CD14-positive monocyte (primary cell): Measurements from ENCODE around the gene WDR43. TPM values are rescaled to one million over a fixed set of nuclear protein-coding genes. Genes with fewer than 3 reads are reported as not detected.

ENCODE experiments used
- DNase-seq, 3 donors: peaks; one replicate each; pipeline ENCODE4 v3.0.0-alpha.2; 2011 to 2022
- H2AFZ ChIP-seq: 2 replicates; pipeline ENCODE4 v1.6.0; 2012; ENCODE audit warnings: mild to moderate bottlenecking, low read depth, low read length, inconsistent platforms; ENCODE audit not compliant: insufficient read depth, poor library complexity, severe bottlenecking
- H3K27ac ChIP-seq, 2 donors: 1 replicate in 1 of 2; 2 replicates in 1 of 2; pipeline ENCODE4 v1.5.1; 2012 to 2013; ENCODE audit warnings: low read length in 2 of 2, control low read depth in 1 of 2, inconsistent platforms in 1 of 2, low read depth in 1 of 2, mild to moderate bottlenecking in 1 of 2
- H3K27me3 ChIP-seq, 2 donors: one replicate each; pipeline versions ENCODE4 v1.6.0 to v1.6.1; 2011 to 2013; ENCODE audit warnings: low read length in 2 of 2; ENCODE audit not compliant: control insufficient read depth in 2 of 2, insufficient read depth in 2 of 2
- H3K36me3 ChIP-seq, 2 donors: replicated peaks in 1 of 2; 1 replicate in 1 of 2; 2 replicates in 1 of 2; pipeline versions ENCODE4 v1.5.1 to v1.6.1; 2012 to 2013; ENCODE audit warnings: low read length in 2 of 2, control low read depth in 1 of 2, inconsistent platforms in 1 of 2, mild to moderate bottlenecking in 1 of 2; ENCODE audit not compliant: insufficient read depth in 2 of 2, control insufficient read depth in 1 of 2
- H3K4me1 ChIP-seq, 2 donors: 1 replicate in 1 of 2; 2 replicates in 1 of 2; pipeline versions ENCODE4 v1.5.1 to v1.6.1; 2012 to 2013; ENCODE audit warnings: low read length in 2 of 2, control low read depth in 1 of 2, inconsistent platforms in 1 of 2, mild to moderate bottlenecking in 1 of 2, moderate library complexity in 1 of 2; ENCODE audit not compliant: insufficient read depth in 2 of 2, control insufficient read depth in 1 of 2
- H3K4me2 ChIP-seq: replicated peaks from 2 replicates; pipeline ENCODE3; 2012; ENCODE audit warnings: low read length, moderate library complexity, mild to moderate bottlenecking; ENCODE audit not compliant: poor library complexity, severe bottlenecking; ENCODE audit errors: extremely low read depth
- H3K4me3 ChIP-seq, 3 experiments: fragments of 200-600 bp in 1 of 3; sonication (generic) in 1 of 3; replicated peaks in 1 of 3; 1 replicate in 2 of 3; 2 replicates in 1 of 3; pipeline ENCODE4 v1.5.1; 2011 to 2013; ENCODE audit warnings: low read length in 3 of 3, mild to moderate bottlenecking in 3 of 3, control low read depth in 2 of 3, low read depth in 2 of 3, inconsistent platforms in 1 of 3, moderate library complexity in 1 of 3
- H3K79me2 ChIP-seq: 2 replicates; pipeline ENCODE4 v1.6.0; 2012; ENCODE audit warnings: mild to moderate bottlenecking, control low read depth, inconsistent platforms, low read length, moderate library complexity; ENCODE audit not compliant: insufficient read depth
- H3K9ac ChIP-seq: 2 replicates; pipeline ENCODE4 v1.6.0; 2017; ENCODE audit warnings: low read length, mild to moderate bottlenecking; ENCODE audit not compliant: insufficient read depth, poor library complexity, severe bottlenecking
- H3K9me3 ChIP-seq, 2 donors: replicated peaks in 1 of 2; 1 replicate in 1 of 2; 2 replicates in 1 of 2; pipeline versions ENCODE4 v1.5.1 to v1.6.1; 2012 to 2013; ENCODE audit warnings: low read length in 2 of 2, control low read depth in 1 of 2; ENCODE audit not compliant: control insufficient read depth in 1 of 2, insufficient read depth in 1 of 2
- H4K20me1 ChIP-seq: 2 replicates; pipeline ENCODE4 v1.6.0; 2012; ENCODE audit warnings: mild to moderate bottlenecking, low read length, control low read depth, moderate library complexity; ENCODE audit not compliant: insufficient read depth
- H3K27ac Mint-ChIP-seq, 7 donors: one replicate each; pipeline ENCODE4 v1.8.0; 2020; ENCODE audit warnings: mild to moderate bottlenecking in 7 of 7, mixed read lengths in 7 of 7, moderate library complexity in 6 of 7, inconsistent platforms in 2 of 7
- H3K27me3 Mint-ChIP-seq, 3 donors: one replicate each; pipeline ENCODE4 v1.8.0; 2021 to 2022; ENCODE audit warnings: low read depth in 3 of 3, mild to moderate bottlenecking in 3 of 3, mixed read lengths in 3 of 3, moderate library complexity in 3 of 3, inconsistent platforms in 1 of 3
- H3K36me3 Mint-ChIP-seq, 2 donors: one replicate each; pipeline ENCODE4 v1.8.0; 2020; ENCODE audit warnings: mixed read lengths in 2 of 2, inconsistent platforms in 1 of 2, mild to moderate bottlenecking in 1 of 2
- H3K4me1 Mint-ChIP-seq: one replicate; pipeline ENCODE4 v1.8.0; 2020; ENCODE audit warnings: mild to moderate bottlenecking, mixed read lengths
- H3K4me3 Mint-ChIP-seq, 2 donors: one replicate each; pipeline ENCODE4 v1.8.0; 2020; ENCODE audit warnings: mild to moderate bottlenecking in 2 of 2, mixed read lengths in 2 of 2, moderate library complexity in 1 of 2
- H3K9me3 Mint-ChIP-seq, 7 donors: one replicate each; pipeline ENCODE4 v1.8.0; 2020 to 2022; ENCODE audit warnings: mixed read lengths in 7 of 7, mild to moderate bottlenecking in 6 of 7, moderate library complexity in 6 of 7, inconsistent platforms in 2 of 7
- CTCF ChIP-seq: fragments of 200-600 bp; IDR thresholded peaks from one replicate; pipeline ENCODE4 v1.8.0; 2022; ENCODE audit warnings: antibody characterized with exemption, mild to moderate bottlenecking
- WGBS: methylation state at CpG from one replicate; pipeline ENCODE4 v1.1.5; 2013; ENCODE audit warnings: missing lambda C conversion rate; ENCODE audit not compliant: insufficient coverage; 5-methylcytosine and 5-hydroxymethylcytosine counted together
- intact Hi-C, 2 donors: fragments of 100-400 bp; cut with micrococcal nuclease; formaldehyde crosslinking; loops; one replicate each; pipeline versions ENCODE4 v1.15.0 to v1.15.1; 2023
- polyA plus RNA-seq, 3 donors: library from polyadenylated mRNA; depleted of rRNA in 1 of 3; unstranded in 2 of 3; stranded (reverse) in 1 of 3; fragments of 300-500 nt in 2 of 3; fragments of >200 nt in 1 of 3; fragmentation: Illumina TruSeq in 2 of 3; gene quantifications; 1 replicate in 2 of 3; 2 replicates in 1 of 3; pipeline ENCODE4 v1.2.3, GENCODE V29; 2012 to 2021

WDR43 gene
- polyA plus RNA-seq, 3 donors = 12.2 to 19.2 (median 16.1) TPM

GRCh38 chr2:28949190-28949589 lies 54.7 kb downstream of the WDR43 start:
- TF ChIP-seq CTCF = no peak
- H3K4me1 Mint-ChIP-seq = peaks cover 41% of the 10 kb centered on the region
- no peaks in the 10 kb centered on the region for H3K27me3 Mint-ChIP-seq
- DNase-seq = no peak
- WGBS = no CpG with 5 or more reads among the region's 1 CpG
- peaks cover 4% of the 10 kb centered on the region for H3K79me2 ChIP-seq
- peaks cover 34 to 42% of the 10 kb centered on the region in 2 donors for H3K4me1 ChIP-seq
- no peak overlapping the region for H2AFZ ChIP-seq
- no peak overlapping the region for H3K4me2 ChIP-seq
- peaks cover 0 to 12% (median 5%) of the 10 kb centered on the region in 7 donors for H3K9me3 Mint-ChIP-seq
- H3K9me3 ChIP-seq = peaks cover 0 to 3% of the 10 kb centered on the region in 2 donors
- H3K27me3 ChIP-seq = no peaks in the 10 kb centered on the region
- H3K9ac ChIP-seq = no peak overlapping the region
- no peak overlapping the region for H3K4me3 ChIP-seq
- intact Hi-C loops = no loop called here
- H3K36me3 Mint-ChIP-seq = peaks cover 41 to 44% of the 10 kb centered on the region in 2 donors
- no peak overlapping the region for H3K27ac Mint-ChIP-seq
- H3K4me3 Mint-ChIP-seq = no peak overlapping the region
- no peak overlapping the region for H3K27ac ChIP-seq
- peaks cover 36 to 51% of the 10 kb centered on the region in 2 donors for H3K36me3 ChIP-seq
- no peaks in the 10 kb centered on the region for H4K20me1 ChIP-seq

GRCh38 chr2:28949617-28950305 lies 55.3 kb downstream of the WDR43 start:
- intact Hi-C loops = loop anchor here in 1 of 2 donors (10.0 kb wide), 1 partner anchor 165 kb away; the partner anchor contains the start of gene CLIP4
- peaks cover 4% of the 10 kb centered on the region for H3K79me2 ChIP-seq
- peaks cover 43% of the 10 kb centered on the region for H3K4me1 Mint-ChIP-seq
- H3K27ac Mint-ChIP-seq = peak overlapping the region in 5 of 7 donors; percentile 25 to 99 (median 61)
- peaks cover 0 to 12% (median 5%) of the 10 kb centered on the region in 7 donors for H3K9me3 Mint-ChIP-seq
- no peaks in the 10 kb centered on the region for H4K20me1 ChIP-seq
- peak overlapping the region in 1 of 2 donors; percentile 100 for H3K27ac ChIP-seq
- peaks cover 32 to 46% of the 10 kb centered on the region in 2 donors for H3K36me3 ChIP-seq
- 96% methylated on average over 7 of the region's 11 CpGs for WGBS
- no peak overlapping the region for H3K4me3 ChIP-seq
- H3K4me2 ChIP-seq = no peak overlapping the region
- H3K4me3 Mint-ChIP-seq = no peak overlapping the region
- H3K36me3 Mint-ChIP-seq = peaks cover 36 to 39% of the 10 kb centered on the region in 2 donors
- peaks cover 0 to 3% of the 10 kb centered on the region in 2 donors for H3K9me3 ChIP-seq
- no peaks in the 10 kb centered on the region for H3K27me3 Mint-ChIP-seq
- no peak overlapping the region for H3K9ac ChIP-seq
- H3K4me1 ChIP-seq = peaks cover 34 to 45% of the 10 kb centered on the region in 2 donors
- no peaks in the 10 kb centered on the region for H3K27me3 ChIP-seq
- H2AFZ ChIP-seq = no peak overlapping the region
- no peak for DNase-seq
- no peak for TF ChIP-seq CTCF
